ENCODE results near the gene FAM240B. TPM values are rescaled to one million over a fixed set of nuclear protein-coding genes. Genes with fewer than 3 reads are reported as not detected.

The FAM240B gene
- total RNA-seq (2022; extraction: Qiagen RNA extraction) = not detected in 5 replicates

DNA sequence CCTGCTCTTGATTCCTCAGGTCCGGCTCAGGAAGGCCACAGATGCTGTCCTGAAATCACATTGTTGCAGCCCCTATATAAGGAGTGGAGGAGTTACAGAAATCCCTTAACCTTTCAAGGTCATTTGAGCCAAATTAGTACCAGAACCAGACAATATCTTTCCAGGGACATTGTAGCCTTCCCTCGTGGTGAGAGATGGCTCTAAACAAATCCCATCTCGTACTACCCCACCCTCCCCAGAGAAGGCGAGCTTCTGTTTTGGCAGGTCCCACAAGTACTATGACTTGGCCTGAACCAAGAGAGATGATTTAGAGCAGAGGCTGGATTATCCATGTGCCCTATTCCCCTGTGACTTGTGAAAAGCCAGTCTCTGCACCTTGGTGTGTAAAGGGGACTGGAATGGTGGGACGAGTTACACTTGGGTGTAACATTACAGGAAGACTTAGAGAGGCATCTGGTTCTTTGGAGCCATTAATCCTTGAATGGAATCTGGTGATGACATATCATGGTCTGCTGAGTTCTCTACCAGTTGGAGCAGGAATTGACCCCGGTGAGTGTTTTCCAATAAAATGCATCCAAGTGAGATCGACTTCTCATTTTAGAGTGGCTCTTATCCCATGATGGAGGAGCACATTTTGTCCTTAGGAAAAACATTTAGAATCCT lies at the start of gene FAM240B:
TSS of gene FAM240B (minus strand) at position 51 of the 663 bp plus-strand sequence. CDS start 16,134 bp downstream, outside the sequence.

Other genes starting within 250 kb of the FAM240B start
- gene ANKRD18A, start 99.5 kb downstream of the FAM240B start, total RNA-seq (2022; extraction: Qiagen RNA extraction) = 8.1 to 12.4 TPM (median 9.1 TPM) in 5 replicates

Data from A549 treated with Hydrocortisone at 1 μM for 4 hours (cell line).